Stimulated activated CD8-positive, alpha-beta memory T cell treated with anti-CD3 and anti-CD28 coated beads, Interleukin-15, amount 100 ng/mL, for 1 hour (primary cell): ENCODE measurements around the gene RIC8A.
A peak's percentile ranks its signal among the peaks of the same experiment; 100 is the strongest.
"Not testable (repeated sequence)": the region's sequence is repeated elsewhere in the genome, so short reads cannot be mapped to it uniquely, and the experiment has no call there.

Experiments
- DNase-seq: peaks from one replicate; pipeline ENCODE4 v3.0.0-alpha.2; 2020; ENCODE audit warnings: low read depth

Gene RIC8A

DNA sequence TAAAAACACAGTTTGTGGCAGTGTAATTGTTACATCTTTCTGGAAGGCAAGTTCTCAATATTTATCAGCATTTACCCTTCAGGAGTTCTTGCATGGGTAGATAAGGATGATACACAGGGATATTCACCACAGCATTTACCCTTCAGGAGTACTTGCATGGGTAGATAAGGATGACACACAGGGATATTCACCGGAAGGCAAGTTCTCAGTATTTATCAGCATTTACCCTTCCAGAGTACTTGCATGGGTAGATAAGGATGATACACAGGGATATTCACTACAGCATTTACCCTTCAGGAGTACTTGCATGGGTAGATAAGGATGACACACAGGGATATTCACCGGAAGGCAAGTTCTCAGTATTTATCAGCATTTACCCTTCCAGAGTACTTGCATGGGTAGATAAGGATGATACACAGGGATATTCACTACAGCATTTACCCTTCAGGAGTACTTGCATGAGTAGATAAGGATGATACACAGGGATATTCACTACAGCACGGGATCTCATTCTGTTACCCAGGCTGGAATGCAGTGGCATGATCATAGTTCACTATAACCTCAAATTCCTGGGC, 13.2 kb downstream of the RIC8A start:
- DNase-seq = not testable (repeated sequence)

GRCh38 chr11:221539-221938, 14.0 kb downstream of the RIC8A start:
- DNase-seq = no peak

- no peak for DNase-seq
Observed at GRCh38 chr11:221998-222789, 14.7 kb downstream of the RIC8A start.

- no peak for DNase-seq
Observed at GRCh38 chr11:223026-223789, 15.7 kb downstream of the RIC8A start.

DNA sequence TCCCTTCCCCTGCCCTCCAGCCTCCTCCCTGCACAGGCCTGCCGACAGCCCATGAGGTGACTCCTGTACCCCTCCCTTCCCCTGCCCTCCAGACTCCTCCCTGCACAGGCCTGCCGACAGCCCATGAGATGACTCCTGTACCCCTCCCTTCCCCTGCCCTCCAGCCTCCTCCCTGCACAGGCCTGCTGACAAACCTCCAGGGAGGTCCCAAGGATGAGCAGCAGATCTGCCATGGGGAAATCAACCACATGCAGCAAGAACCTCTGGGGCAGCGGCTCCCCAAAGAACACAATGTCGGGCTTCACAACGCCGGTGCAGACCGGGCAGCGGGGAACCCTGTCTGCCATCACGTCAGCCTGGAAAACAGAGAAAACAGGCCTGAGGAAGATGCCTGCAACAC, 16.4 kb downstream of the RIC8A start:
- DNase-seq = no peak

DNA sequence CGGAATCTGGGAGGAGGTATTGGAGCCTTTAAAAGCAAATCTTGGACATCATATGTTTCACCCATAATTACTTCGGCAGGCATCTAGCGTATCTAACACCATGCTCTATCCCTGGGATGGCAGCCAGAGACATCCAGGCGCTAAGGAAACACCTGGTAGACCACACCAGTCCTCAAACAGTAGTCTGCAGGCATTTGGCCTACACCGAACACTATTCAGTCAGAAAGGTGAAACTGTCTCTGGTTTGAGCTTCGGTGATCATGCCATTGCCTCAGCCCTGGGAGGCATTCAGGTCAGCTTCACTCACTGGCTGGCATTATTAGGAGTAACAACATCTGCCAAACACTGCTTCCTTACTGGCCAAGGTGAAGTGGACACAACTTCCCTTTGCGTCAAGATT, 16.9 kb downstream of the RIC8A start:
- DNase-seq = no peak

DNA sequence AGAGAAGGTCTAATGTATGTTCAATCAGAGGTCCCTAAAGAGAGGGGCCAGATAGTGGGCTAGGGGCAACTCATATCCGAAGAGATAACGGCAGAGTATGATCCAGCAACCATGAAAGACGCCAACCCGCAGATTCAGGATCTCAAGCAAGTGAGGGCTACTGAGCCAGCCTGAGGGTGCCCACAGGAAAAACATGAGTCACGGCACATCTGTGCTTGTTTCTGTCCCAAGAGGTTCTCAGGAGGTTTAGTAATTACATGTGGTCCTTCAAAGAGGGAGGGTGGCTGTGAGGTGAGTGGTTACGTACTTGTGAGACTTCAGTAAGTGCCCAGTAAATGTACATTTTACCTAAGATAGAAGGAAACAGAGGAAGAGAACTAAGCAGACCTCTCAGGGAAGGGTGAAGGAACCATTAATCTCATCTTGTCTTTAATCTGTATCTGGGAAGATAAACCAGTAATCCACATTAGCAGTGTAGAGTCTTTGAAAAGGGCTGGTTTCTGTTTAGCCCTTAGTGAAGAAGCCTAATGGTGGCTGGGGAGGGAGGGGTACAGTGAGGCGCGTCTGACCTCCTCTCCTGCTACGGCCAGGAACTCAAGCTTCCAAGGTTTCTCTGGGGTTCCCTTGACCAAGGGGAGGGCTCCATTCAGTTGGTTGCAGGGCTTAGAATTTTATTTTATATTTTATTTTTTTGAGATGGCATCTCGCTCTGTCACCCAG, 18.4 kb downstream of the RIC8A start:
- no peak for DNase-seq

DNA sequence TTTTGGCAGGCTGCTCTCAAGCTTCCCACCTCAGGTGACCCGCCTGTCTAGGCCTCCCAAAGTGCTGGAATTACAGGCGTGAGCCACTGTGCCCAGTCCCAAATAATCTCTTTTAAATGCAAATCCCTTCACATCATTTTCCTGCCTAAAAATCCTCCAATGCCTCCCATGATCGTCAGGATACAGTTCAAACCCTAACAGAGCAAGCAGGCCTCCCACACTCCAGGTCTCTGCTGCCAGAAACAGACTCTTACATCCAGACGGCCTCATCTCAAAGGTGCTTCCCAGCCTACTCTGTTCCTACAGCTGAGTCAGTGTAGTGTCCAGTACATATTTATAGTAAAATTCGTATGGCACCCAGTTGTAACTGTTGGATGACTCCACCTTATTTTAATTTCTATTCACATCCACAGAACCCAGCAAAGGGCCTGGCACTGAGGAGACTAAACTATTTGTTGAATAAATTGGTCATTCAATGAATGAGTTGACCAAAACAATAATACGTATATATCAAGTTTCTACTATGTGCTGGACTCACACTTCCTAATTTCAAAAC, 20.4 kb downstream of the RIC8A start:
- DNase-seq = no peak

- DNase-seq = no peak
Observed at GRCh38 chr11:230431-230830, 22.9 kb downstream of the RIC8A start.

DNA sequence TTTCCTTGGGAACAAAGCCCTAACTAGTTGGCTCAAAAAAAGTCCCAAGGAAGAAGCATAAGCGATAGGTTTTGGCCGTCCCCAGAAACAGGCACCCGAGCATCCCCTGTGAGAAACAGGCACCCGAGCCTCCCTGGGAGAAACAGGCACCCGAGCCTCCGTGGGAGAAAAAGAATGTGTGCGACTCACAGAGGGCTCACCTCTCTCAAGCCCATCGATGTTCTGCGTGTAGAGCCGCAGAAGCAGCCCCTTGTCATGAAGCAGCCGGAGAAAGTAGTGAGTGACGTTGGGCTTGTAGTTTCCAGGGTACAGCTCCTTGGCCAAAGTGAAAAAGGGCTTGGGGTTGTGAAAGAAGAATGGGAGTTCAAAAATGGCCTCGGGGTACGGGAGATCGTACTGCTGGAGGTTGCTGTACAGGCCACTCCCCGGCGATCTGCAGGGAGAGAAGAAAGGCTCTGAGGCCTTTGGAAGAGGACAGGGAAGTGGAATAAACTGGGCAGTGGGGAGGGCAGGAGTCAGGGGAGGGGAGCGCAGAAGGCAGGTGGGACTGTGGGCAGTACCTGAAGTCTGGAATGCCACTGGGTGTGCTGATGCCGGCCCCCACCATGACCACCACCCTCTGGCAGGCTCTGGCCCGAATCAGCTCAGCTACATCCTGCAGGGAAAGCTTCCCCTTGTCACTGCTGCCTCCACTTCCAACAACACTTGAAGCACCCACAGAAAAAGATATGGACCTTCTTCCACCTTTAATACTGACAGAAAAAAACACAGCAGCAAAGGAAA, 25.5 kb downstream of the RIC8A start:
- DNase-seq = no peak

GRCh38 chr11:235180-235579, 27.7 kb downstream of the RIC8A start:
- no peak for DNase-seq

GRCh38 chr11:235609-235996, 28.1 kb downstream of the RIC8A start:
- DNase-seq = peak; percentile 27

GRCh38 chr11:235997-236773, 28.7 kb downstream of the RIC8A start, which contains the start of gene SIRT3:
Gene SIRT3 (minus strand): TSS chr11:236342. CDS start chr11:236328, 14 bp downstream.
- peak; percentile 67 for DNase-seq

- DNase-seq = peak; percentile 76
Observed at GRCh38 chr11:236774-237767, 29.6 kb downstream of the RIC8A start, which contains the start of gene PSMD13. Gene PSMD13 (plus strand): TSS chr11:236976. CDS start chr11:237050, 74 bp downstream.

GRCh38 chr11:238346-238745, 30.8 kb downstream of the RIC8A start:
- not testable (repeated sequence) for DNase-seq

DNA sequence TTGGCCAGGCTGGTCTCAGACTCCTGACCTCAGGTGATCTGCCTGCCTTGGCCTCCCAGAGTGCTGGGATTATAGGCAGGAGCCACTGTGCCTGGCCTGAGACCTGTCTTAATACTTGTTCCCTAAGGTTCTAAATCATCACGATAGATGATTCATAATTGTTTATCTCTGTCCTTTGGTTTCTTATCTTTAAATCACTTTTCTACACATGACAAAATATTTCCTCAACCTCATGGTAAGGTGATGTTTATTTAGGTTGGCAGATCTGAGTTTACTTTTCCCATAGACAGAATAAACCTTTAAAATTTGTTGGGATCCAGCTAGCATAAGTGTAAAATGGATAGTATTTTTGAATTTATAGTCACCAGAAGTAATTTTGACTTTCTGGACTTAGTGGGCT, 32.8 kb downstream of the RIC8A start:
- DNase-seq = no peak

GRCh38 chr11:241634-242033, 34.1 kb downstream of the RIC8A start:
- no peak for DNase-seq

DNA sequence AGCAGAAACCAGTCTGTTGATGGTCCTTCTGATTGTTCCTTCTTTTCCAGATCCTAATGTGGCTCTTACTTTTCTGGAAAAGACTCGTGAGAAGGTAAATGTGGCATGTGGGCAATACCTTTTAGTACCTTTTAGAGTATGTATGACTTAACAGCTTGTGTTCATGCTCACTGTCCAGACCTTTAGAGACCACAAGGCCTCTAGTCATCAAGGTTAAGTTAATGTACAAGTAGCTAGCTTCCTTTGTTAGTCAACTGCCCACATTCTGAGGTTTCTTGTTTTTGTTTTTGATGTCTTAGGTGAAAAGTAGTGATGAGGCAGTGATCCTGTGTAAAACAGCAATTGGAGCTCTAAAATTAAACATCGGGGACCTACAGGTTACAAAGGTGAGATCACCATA, 36.9 kb downstream of the RIC8A start:
- DNase-seq = no peak

- DNase-seq = no peak
Observed at GRCh38 chr11:249062-249461, 41.6 kb downstream of the RIC8A start.
